GM10266 (cell line): Measurements from ENCODE around the gene F13B.
"Not testable (repeated sequence)": the region's sequence is repeated elsewhere in the genome, so short reads cannot be mapped to it uniquely, and the experiment has no call there.

ENCODE experiments used
- DNase-seq: peaks from one replicate; pipeline ENCODE4 v3.0.0; 2012; ENCODE audit errors: extremely low spot score
- TF ChIP-seq, protein P1 (sequence below): IDR thresholded peaks from 2 replicates; pipeline ENCODE4 v1.5.1; 2012; ENCODE audit warnings: mild to moderate bottlenecking, low read depth; ENCODE audit not compliant: control insufficient read depth, insufficient read depth; ENCODE audit errors: missing control alignments

Gene F13B

DNA sequence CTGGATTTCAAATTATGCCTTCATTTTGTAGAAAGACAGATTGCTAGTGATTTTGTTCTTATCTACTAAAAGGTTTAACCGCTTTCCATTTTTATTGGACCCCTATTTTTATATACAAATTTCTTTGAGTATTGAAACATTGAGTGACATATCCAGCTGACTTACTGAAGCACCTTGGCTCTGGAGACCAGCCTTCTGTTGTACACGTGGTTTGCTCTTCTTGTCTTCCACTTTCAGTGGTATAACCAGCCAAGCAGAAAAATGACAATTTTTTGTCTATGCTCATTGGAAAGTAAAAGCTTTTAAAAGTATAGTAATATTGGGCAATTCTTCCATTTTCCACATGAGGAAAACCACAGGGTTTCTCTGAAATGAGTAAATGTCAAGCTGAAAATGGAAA is 4.4 kb downstream of the F13B start:
- TF ChIP-seq, protein P1, sequence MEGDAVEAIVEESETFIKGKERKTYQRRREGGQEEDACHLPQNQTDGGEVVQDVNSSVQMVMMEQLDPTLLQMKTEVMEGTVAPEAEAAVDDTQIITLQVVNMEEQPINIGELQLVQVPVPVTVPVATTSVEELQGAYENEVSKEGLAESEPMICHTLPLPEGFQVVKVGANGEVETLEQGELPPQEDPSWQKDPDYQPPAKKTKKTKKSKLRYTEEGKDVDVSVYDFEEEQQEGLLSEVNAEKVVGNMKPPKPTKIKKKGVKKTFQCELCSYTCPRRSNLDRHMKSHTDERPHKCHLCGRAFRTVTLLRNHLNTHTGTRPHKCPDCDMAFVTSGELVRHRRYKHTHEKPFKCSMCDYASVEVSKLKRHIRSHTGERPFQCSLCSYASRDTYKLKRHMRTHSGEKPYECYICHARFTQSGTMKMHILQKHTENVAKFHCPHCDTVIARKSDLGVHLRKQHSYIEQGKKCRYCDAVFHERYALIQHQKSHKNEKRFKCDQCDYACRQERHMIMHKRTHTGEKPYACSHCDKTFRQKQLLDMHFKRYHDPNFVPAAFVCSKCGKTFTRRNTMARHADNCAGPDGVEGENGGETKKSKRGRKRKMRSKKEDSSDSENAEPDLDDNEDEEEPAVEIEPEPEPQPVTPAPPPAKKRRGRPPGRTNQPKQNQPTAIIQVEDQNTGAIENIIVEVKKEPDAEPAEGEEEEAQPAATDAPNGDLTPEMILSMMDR, result no peak
- peak; percentile 4 for DNase-seq

DNA sequence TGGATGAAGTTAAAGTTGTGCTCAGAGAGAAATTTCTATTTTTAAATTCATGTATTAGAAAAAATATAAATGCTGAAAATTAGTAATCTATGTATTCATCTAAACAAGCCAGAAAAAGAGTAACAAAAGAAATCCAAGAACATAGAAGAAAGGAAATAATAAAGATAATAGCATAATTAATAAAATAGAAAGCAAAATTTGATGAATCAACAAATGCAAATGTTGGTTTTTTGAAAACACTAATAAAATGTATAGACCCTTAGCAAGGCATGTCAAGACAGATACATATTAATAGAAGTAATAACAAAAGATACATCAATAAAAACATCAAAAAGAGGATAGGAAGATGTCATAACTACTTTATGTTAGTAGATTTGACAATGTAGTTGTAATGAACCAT is 18.0 kb downstream of the F13B start:
- DNase-seq, result no peak
- TF ChIP-seq, protein P1, result no peak

DNA sequence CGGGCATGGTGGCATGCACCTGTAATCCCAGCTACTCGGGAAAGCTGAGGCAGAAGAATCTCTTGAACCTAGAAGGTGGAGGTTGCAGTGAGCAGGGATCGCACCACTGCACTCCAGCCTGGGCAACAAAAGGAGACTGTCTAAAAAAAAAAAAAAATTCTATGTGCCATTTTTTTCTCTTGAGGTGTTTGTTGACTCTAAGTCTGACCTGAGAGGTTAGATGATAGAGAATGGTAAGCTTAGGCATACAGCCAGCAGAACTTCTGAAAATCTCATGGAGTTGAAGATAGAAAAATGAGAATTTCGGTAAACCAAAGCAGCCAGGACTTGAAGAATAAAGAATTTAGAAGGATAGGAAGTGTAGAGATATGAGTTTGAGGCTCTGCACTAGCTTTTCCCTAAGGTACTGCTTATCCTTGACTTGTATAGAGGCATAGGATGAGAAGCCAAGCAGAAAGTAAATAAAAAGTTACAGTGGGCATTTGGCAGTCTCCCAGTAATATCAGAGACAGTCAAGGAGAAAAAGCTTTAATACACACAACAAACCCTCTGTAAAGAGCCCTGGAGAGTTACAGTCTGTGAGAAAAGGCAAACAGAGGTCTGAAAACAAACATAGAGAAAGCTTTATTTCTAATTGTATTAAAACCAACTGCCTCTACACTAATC is 24.3 kb downstream of the F13B start:
- DNase-seq, result no peak
- TF ChIP-seq, protein P1, result no peak

DNA sequence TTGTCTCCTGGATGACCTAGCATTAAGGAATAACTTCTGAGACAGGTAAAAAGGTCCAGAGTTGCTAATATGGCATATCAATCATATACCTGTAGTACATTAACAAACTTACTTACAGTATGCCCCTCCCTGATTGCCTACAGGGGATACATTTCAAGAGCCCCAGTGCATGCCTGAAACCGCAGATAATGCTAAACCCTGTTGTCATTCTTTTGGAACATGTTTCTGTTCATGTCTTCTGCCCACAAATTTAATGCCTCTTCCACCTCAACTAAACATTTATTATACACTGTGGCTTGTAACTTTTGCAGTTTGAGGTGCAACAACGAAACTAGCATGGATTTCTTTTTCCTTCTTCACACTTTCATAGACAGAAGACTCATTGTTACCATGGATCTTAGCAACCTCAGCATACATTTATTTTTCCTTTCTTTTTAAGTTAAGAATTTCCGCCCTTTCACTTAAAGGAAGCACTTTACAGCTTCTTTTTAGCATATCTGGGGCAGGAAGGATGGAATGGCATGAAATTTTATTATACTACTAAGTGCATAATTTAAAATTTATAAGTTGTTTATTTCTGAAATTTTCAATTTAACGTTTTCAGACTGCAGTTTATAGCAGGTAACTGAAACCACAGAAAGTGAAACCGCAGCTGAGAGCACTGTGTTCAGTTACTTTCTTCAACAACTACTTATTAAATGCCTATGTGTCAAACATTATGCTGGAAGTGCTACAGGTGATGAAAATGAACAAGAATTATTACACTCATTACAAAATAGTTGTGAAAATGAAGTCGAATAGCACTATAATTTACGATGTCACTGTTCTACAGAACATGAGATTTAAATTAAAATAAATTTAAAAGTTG is 25.3 kb downstream of the F13B start:
- TF ChIP-seq, protein P1, result no peak
- no peak for DNase-seq

DNA sequence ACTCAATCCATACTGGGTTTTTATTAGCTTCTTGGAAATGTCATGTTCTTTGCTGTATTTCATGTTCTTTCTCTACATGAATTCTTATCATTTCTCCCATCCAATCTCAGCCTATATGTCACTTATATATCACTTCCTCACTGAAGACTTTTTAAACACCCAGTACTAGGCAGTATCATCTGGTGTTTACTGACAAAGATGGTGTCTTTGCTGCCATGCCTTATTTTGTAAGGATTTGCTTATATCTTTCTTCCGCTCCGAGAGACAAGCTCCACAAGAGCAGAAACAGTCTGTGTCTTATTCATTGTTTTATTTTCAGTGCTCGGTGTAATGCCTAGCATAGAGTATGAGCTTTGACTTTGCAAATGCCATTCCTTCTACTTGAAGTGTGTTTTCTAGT is 30.2 kb downstream of the F13B start:
- DNase-seq, result no peak
- TF ChIP-seq, protein P1, result no peak

DNA sequence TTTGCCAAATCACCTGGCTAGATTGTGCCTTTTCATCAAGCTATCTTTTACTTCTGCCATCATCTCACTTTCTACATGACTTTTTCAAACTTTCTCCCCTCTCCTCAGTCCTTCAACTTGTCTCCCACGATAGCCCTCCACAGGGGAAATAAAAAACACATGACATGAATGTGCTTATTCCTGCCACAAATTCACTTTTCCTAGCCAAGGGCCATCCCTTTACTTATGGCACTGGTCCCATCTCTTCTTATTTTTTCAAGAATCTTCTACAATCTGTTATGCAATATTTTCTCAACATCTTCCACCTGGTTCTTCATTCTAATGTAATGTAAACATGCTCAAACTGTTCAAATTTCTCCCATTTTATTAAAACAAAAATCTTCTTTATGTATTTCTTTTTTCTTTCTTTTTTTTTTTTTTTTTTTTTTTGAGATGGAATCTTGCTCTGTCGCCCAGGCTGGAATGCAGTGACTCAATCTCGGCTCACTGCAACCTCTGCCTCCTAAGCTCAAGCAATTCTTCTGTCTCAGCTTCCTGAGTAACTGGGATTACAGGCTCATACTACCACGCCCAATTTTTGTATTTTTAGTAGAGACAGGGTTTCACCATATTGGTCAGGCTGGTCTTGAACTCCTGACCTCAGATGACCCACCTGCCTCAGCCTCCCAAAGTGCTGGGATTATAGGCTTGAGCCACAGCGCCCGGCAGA is 32.3 kb downstream of the F13B start:
- DNase-seq, result not testable (repeated sequence)

DNA sequence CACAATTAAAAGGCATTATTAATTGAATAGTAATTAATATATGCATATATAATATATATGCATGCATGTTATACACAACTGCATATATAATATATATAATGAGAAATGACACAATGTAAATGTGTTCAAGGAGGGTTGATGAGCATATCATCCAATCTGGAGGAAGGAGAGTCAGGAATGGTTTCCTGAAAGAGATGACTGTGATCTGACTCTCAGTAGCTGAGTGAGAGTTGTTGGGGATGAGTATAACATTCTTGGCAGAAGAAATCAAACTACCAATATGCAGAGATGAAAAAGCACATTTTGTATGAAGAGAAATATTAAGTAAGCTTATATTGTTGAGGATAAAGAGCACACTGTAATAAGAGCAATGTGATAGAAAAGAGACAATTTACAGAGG is 37.3 kb downstream of the F13B start:
- TF ChIP-seq, protein P1, result no peak
- no peak for DNase-seq
